Loucy (cell line): ENCODE results near the gene YEATS4.

Source experiments
- H2AFZ ChIP-seq: fragments of 200-600 bp; sonication (generic); 2 replicates; pipeline ENCODE4 v1.6.0; 2016; ENCODE audit warnings: antibody characterized with exemption, mild to moderate bottlenecking, low read length, moderate library complexity
- H3F3A ChIP-seq: fragments of 200-600 bp; 2 replicates; pipeline ENCODE4 v1.6.0; 2016; ENCODE audit warnings: antibody characterized with exemption, low read depth, mild to moderate bottlenecking
- H3K27me3 ChIP-seq: fragments of 200-600 bp; sonication (generic); 2 replicates; pipeline ENCODE4 v1.6.1; 2014; ENCODE audit warnings: low read length, mild to moderate bottlenecking; ENCODE audit not compliant: insufficient read depth, poor library complexity, severe bottlenecking
- H3K36me3 ChIP-seq: fragments of 200-600 bp; sonication (generic); 2 replicates; pipeline ENCODE4 v1.6.1; 2016; ENCODE audit warnings: low read length; ENCODE audit not compliant: insufficient read depth
- H3K4me1 ChIP-seq: fragments of 200-600 bp; sonication (generic); 2 replicates; pipeline ENCODE4 v1.5.1; 2014; ENCODE audit warnings: low read length, mild to moderate bottlenecking; ENCODE audit not compliant: insufficient read depth, poor library complexity, severe bottlenecking
- H3K4me2 ChIP-seq: fragments of 200-600 bp; sonication (generic); 2 replicates; pipeline ENCODE4 v1.6.0; 2014; ENCODE audit warnings: antibody characterized with exemption, low read length, low read depth, mild to moderate bottlenecking; ENCODE audit not compliant: poor library complexity, severe bottlenecking
- H3K4me3 ChIP-seq: fragments of 200-600 bp; sonication (generic); 2 replicates; pipeline ENCODE4 v1.5.1; 2014; ENCODE audit warnings: low read length, mild to moderate bottlenecking, mixed read lengths; ENCODE audit not compliant: poor library complexity, severe bottlenecking
- H3K79me2 ChIP-seq: fragments of 200-600 bp; sonication (generic); 2 replicates; pipeline ENCODE4 v1.6.1; 2014; ENCODE audit warnings: low read length; ENCODE audit not compliant: insufficient read depth
- H3K9ac ChIP-seq: fragments of 200-600 bp; sonication (generic); 2 replicates; pipeline ENCODE4 v1.6.0; 2014; ENCODE audit warnings: mild to moderate bottlenecking, low read depth, low read length, moderate library complexity; ENCODE audit not compliant: poor library complexity, severe bottlenecking
- H3K9me2 ChIP-seq: fragments of 200-600 bp; sonication (generic); replicated peaks from 2 replicates; pipeline ENCODE4 v1.6.1; 2016; ENCODE audit warnings: low read depth, low read length, mixed read lengths
- H3K9me3 ChIP-seq: fragments of 200-600 bp; sonication (generic); 2 replicates; pipeline ENCODE4 v1.6.1; 2014; ENCODE audit warnings: mild to moderate bottlenecking, antibody characterized with exemption, low read length, low read depth; ENCODE audit not compliant: insufficient read depth
- H4K20me1 ChIP-seq: fragments of 200-600 bp; sonication (generic); 2 replicates; pipeline ENCODE4 v1.6.0; 2014; ENCODE audit warnings: antibody characterized with exemption, low read length, mild to moderate bottlenecking; ENCODE audit not compliant: insufficient read depth, poor library complexity, severe bottlenecking
- CTCF ChIP-seq: fragments of 200-600 bp; sonication (generic); conservative IDR thresholded peaks from 2 replicates; pipeline ENCODE4 v1.5.1; 2014; ENCODE audit warnings: mild to moderate bottlenecking, antibody characterized with exemption, low read length
- EZH2phosphoT487 ChIP-seq: fragments of 200-600 bp; IDR thresholded peaks from 2 replicates; pipeline ENCODE4 v1.6.1; 2018; ENCODE audit warnings: antibody characterized with exemption, mild to moderate bottlenecking, moderate library complexity, borderline replicate concordance

The YEATS4 gene

GRCh38 chr12:69417741-69418167, 58.2 kb downstream of the YEATS4 start:
- Histone ChIP-seq H3K4me1 (no peaks in the 10 kb centered on the region), H3F3A (no peaks in the 10 kb centered on the region), H3K36me3 (no peaks in the 10 kb centered on the region), H3K4me3 (no peak overlapping the region), H3K9me3 (no peaks in the 10 kb centered on the region), H3K4me2 (no peak overlapping the region), H3K79me2 (no peaks in the 10 kb centered on the region), H3K9me2 (no peaks in the 10 kb centered on the region), H2AFZ (no peak overlapping the region), H3K9ac (no peak overlapping the region), H4K20me1 (no peaks in the 10 kb centered on the region), H3K27me3 (no peaks in the 10 kb centered on the region)
- TF ChIP-seq EZH2phosphoT487 (no peak), CTCF (no peak)

GRCh38 chr12:69419701-69420100, 60.2 kb downstream of the YEATS4 start:
- Histone ChIP-seq H3K9me3 (no peaks in the 10 kb centered on the region), H3K27me3 (no peaks in the 10 kb centered on the region), H3F3A (no peaks in the 10 kb centered on the region), H3K36me3 (no peaks in the 10 kb centered on the region), H3K4me1 (no peaks in the 10 kb centered on the region), H3K4me2 (no peak overlapping the region), H3K79me2 (no peaks in the 10 kb centered on the region), H2AFZ (no peak overlapping the region), H3K9ac (no peak overlapping the region), H3K4me3 (no peak overlapping the region), H3K9me2 (no peaks in the 10 kb centered on the region), H4K20me1 (no peaks in the 10 kb centered on the region)
- TF ChIP-seq CTCF (no peak), EZH2phosphoT487 (no peak)

GRCh38 chr12:69421548-69421947, 62.0 kb downstream of the YEATS4 start:
- no peak overlapping the region for H3K9ac ChIP-seq
- no peak overlapping the region for H3K4me2 ChIP-seq
- H3K36me3 ChIP-seq, result no peaks in the 10 kb centered on the region
- H3K4me3 ChIP-seq, result no peak overlapping the region
- no peaks in the 10 kb centered on the region for H3K27me3 ChIP-seq
- TF ChIP-seq EZH2phosphoT487 (no peak), CTCF (no peak)
- no peaks in the 10 kb centered on the region for H3K79me2 ChIP-seq
- no peaks in the 10 kb centered on the region for H3K9me3 ChIP-seq
- peaks cover 8% of the 10 kb centered on the region for H3K4me1 ChIP-seq
- H3K9me2 ChIP-seq, result no peaks in the 10 kb centered on the region
- no peak overlapping the region for H2AFZ ChIP-seq
- no peaks in the 10 kb centered on the region for H4K20me1 ChIP-seq
- no peaks in the 10 kb centered on the region for H3F3A ChIP-seq
